ENCODE data around the gene ECHS1. TPM values are rescaled to one million over a fixed set of nuclear protein-coding genes. Genes with fewer than 3 reads are reported as not detected.

ECHS1 gene
- polyA plus RNA-seq, 1 of the 3 experiments (the other 2 are of a cell fraction) = 97.8 TPM

- CTCF ChIA-PET = interaction anchor here (1.4 kb wide), 1 partner anchor 35 kb away, joined by 3 read pairs; no protein-coding TSS in a partner anchor
- H3K9me3 ChIP-seq = no peaks in the 10 kb centered on the region
- no peak overlapping the region for H3K4me2 ChIP-seq
- H3K9me2 ChIP-seq = no peaks in the 10 kb centered on the region
- H3K4me3 ChIP-seq (ENCODE audit: low read depth in 2 of 2, low read length in 1 of 2) = no peak overlapping the region
- H4K20me1 ChIP-seq (ENCODE audit: insufficient read depth) = no peaks in the 10 kb centered on the region
- no peak overlapping the region for H3K9ac ChIP-seq
- H3F3A ChIP-seq (replicated peaks; ENCODE audit: insufficient read depth) = no peaks in the 10 kb centered on the region
- WGBS (ENCODE audit: low lambda C conversion rate) = 91% methylated on average over 29 of the region's 29 CpGs
- TF ChIP-seq TCF12 (IDR thresholded peaks at IDR 0.05) (no peak), ZBTB33 (IDR thresholded peaks at IDR 0.05; ENCODE audit: borderline replicate concordance, low read depth) (no peak), MEF2A (IDR thresholded peaks at IDR 0.05; ENCODE audit: borderline replicate concordance, low read depth) (no peak), FOXJ3 (CRISPR knock-in tag; IDR thresholded peaks at IDR 0.05) (no peak), JUND (IDR thresholded peaks at IDR 0.05) (no peak), YY1 (IDR thresholded peaks at IDR 0.05; ENCODE audit: low read depth) (no peak), IRF3 (IDR thresholded peaks at IDR 0.05; ENCODE audit: low read depth, low read length) (no peak), ELF1 (IDR thresholded peaks at IDR 0.05) (no peak), RCOR1 (IDR thresholded peaks at IDR 0.05; ENCODE audit: low read length) (no peak), FOSL2 (IDR thresholded peaks at IDR 0.05; ENCODE audit: borderline replicate concordance, low read depth) (no peak), GATA2 (CRISPR knock-in tag; IDR thresholded peaks at IDR 0.05) (no peak), POLR2AphosphoS5 (IDR thresholded peaks at IDR 0.05; ENCODE audit: low read depth, low read length) (no peak), EZH2phosphoT487 (IDR thresholded peaks at IDR 0.05; ENCODE audit: borderline replicate concordance, low read depth) (no peak)
- POLR2A ChIA-PET = no interaction called here
- H3K36me3 ChIP-seq (replicated peaks in 1 of 2; ENCODE audit: control insufficient read depth in 1 of 2, insufficient read depth in 2 of 2, low read length in 1 of 2) = peaks cover 18 to 59% of the 10 kb centered on the region in 2 experiments
- no peaks in the 10 kb centered on the region for H3K27me3 ChIP-seq (ENCODE audit: insufficient read depth)
- no peak overlapping the region for H2AFZ ChIP-seq (ENCODE audit: low read depth)
- H3K79me2 ChIP-seq (ENCODE audit: insufficient read depth) = no peaks in the 10 kb centered on the region
- no peak for DNase-seq
- peaks cover 0 to 9% of the 10 kb centered on the region in 2 experiments; a peak in 1 of 4 replicates for H3K4me1 ChIP-seq (ENCODE audit: control insufficient read depth in 1 of 2, insufficient read depth in 2 of 2, low read depth in 1 of 2, low read length in 1 of 2)
- no peak overlapping the region for H3K27ac ChIP-seq (ENCODE audit: low read depth in 2 of 2, low read length in 1 of 2)
These were observed 8.3 kb downstream of the ECHS1 start for GRCh38 chr10:133364645-133365431.

- no peaks in the 10 kb centered on the region for H3K9me2 ChIP-seq
- no peaks in the 10 kb centered on the region for H3K79me2 ChIP-seq (ENCODE audit: insufficient read depth)
- H3K9ac ChIP-seq = no peak overlapping the region
- H3K36me3 ChIP-seq (replicated peaks in 1 of 2; ENCODE audit: control insufficient read depth in 1 of 2, insufficient read depth in 2 of 2, low read length in 1 of 2) = peaks cover 10 to 41% of the 10 kb centered on the region in 2 experiments
- no peak for DNase-seq
- H3K27me3 ChIP-seq (ENCODE audit: insufficient read depth) = no peaks in the 10 kb centered on the region
- ChIA-PET POLR2A (no interaction called here), CTCF (interaction anchor here (9.1 kb wide), 1 partner anchor 34 kb away, joined by 73 read pairs; no protein-coding TSS in a partner anchor)
- H3K4me3 ChIP-seq (ENCODE audit: low read depth in 2 of 2, low read length in 1 of 2) = no peak overlapping the region
- no peaks in the 10 kb centered on the region for H4K20me1 ChIP-seq (ENCODE audit: insufficient read depth)
- no peaks in the 10 kb centered on the region for H3F3A ChIP-seq (replicated peaks; ENCODE audit: insufficient read depth)
- H3K4me1 ChIP-seq (ENCODE audit: control insufficient read depth in 1 of 2, insufficient read depth in 2 of 2, low read depth in 1 of 2, low read length in 1 of 2) = peaks cover 0 to 24% of the 10 kb centered on the region in 2 experiments; a peak in 1 of 4 replicates
- H2AFZ ChIP-seq (ENCODE audit: low read depth) = no peak overlapping the region
- H3K9me3 ChIP-seq = no peaks in the 10 kb centered on the region
- H3K4me2 ChIP-seq = no peak overlapping the region
- no peak overlapping the region for H3K27ac ChIP-seq (ENCODE audit: low read depth in 2 of 2, low read length in 1 of 2)
- 89% methylated on average over 8 of the region's 13 CpGs for WGBS (ENCODE audit: low lambda C conversion rate)
- no peak for TF ChIP-seq RAD21 (IDR thresholded peaks at IDR 0.05; ENCODE audit: low read length)
- TF ChIP-seq REST (IDR thresholded peaks at IDR 0.05; ENCODE audit: low read depth, low read length) = no peak
- no peak for TF ChIP-seq TEAD4 (IDR thresholded peaks at IDR 0.05; ENCODE audit: borderline replicate concordance, insufficient read depth)
- no peak for TF ChIP-seq JUND (IDR thresholded peaks at IDR 0.05)
- no peak for TF ChIP-seq USF1 (IDR thresholded peaks at IDR 0.05; ENCODE audit: borderline replicate concordance, low read depth)
- no peak for TF ChIP-seq GATA2 (CRISPR knock-in tag; IDR thresholded peaks at IDR 0.05)
- no peak for TF ChIP-seq CTCF (IDR thresholded peaks at IDR 0.05)
These were observed 10.3 kb downstream of the ECHS1 start for GRCh38 chr10:133362846-133363245.
